B cell (primary cell): Measurements from ENCODE around the gene RFX3. TPM values are rescaled to one million over a fixed set of nuclear protein-coding genes. Genes with fewer than 3 reads are reported as not detected.

ENCODE experiments used
- ATAC-seq: fragments of 200-7000 bp; cut with Tn5 transposase; one replicate; pipeline ENCODE4 v1.10.0; 2021; ENCODE audit warnings: low read depth, mild to moderate bottlenecking, moderate number of reproducible peaks, moderate library complexity
- CTCF ChIA-PET: fragments of 350-600 bp; sonication (Branson Sonifier 250); formaldehyde crosslinking; loops from one replicate; lab custom pipeline; 2021; ENCODE audit warnings: antibody characterized with exemption, inconsistent platforms; lab: Charles Lee
- POLR2A ChIA-PET: fragments of 350-600 bp; sonication (Branson Sonifier 250); formaldehyde crosslinking; loops from one replicate; lab custom pipeline; 2021; ENCODE audit warnings: antibody characterized with exemption; lab: Charles Lee
- DNase-seq: peaks from one replicate; pipeline ENCODE4 v3.0.0; 2013
- H2AFZ ChIP-seq: 2 replicates; pipeline ENCODE4 v1.6.1; 2012; ENCODE audit warnings: mild to moderate bottlenecking, low read depth, low read length; ENCODE audit not compliant: insufficient read depth, poor library complexity, severe bottlenecking
- H3K27ac ChIP-seq, 2 donors: 1 replicate in 1 of 2; 2 replicates in 1 of 2; pipeline ENCODE4 v1.5.1; 2012 to 2013; ENCODE audit warnings: low read length in 2 of 2, mild to moderate bottlenecking in 2 of 2, moderate library complexity in 1 of 2
- H3K27me3 ChIP-seq, 4 experiments: fragments of 200-600 bp in 1 of 4; sonication (generic) in 1 of 4; replicated peaks in 1 of 4; 1 replicate in 2 of 4; 2 replicates in 2 of 4; pipeline versions ENCODE4 v1.6.1 to v1.7.0; 2013 to 2016; ENCODE audit warnings: low read length in 3 of 4, mild to moderate bottlenecking in 2 of 4, mixed read lengths in 1 of 4, moderate library complexity in 1 of 4; ENCODE audit not compliant: insufficient read depth in 4 of 4, control insufficient read depth in 3 of 4; ENCODE audit errors: control extremely low read depth in 1 of 4
- H3K36me3 ChIP-seq, 2 experiments: replicated peaks in 1 of 2; 1 replicate in 1 of 2; 2 replicates in 1 of 2; pipeline versions ENCODE4 v1.6.1 to v1.7.1; 2013; ENCODE audit warnings: low read length in 1 of 2; ENCODE audit not compliant: insufficient read depth in 2 of 2, control insufficient read depth in 1 of 2; ENCODE audit errors: control extremely low read depth in 1 of 2, extremely low read depth in 1 of 2
- H3K4me1 ChIP-seq, 2 donors: fragments of 200-600 bp in 1 of 2; sonication (generic) in 1 of 2; 1 replicate in 1 of 2; 2 replicates in 1 of 2; pipeline versions ENCODE4 v1.5.1 to v1.6.1; 2013 to 2017; ENCODE audit warnings: low read length in 2 of 2; ENCODE audit not compliant: control insufficient read depth in 2 of 2, insufficient read depth in 2 of 2
- H3K4me2 ChIP-seq: replicated peaks from 2 replicates; pipeline ENCODE3; 2012; ENCODE audit warnings: mild to moderate bottlenecking, low read depth, low read length; ENCODE audit not compliant: poor library complexity, severe bottlenecking
- H3K4me3 ChIP-seq, 5 experiments: fragments of 200-600 bp in 1 of 5; sonication (generic) in 1 of 5; 1 replicate in 3 of 5; 2 replicates in 2 of 5; pipeline versions ENCODE4 v1.5.1 to v1.7.0; 2011 to 2016; ENCODE audit warnings: low read length in 4 of 5, mild to moderate bottlenecking in 4 of 5, low read depth in 2 of 5, control low read depth in 1 of 5, moderate library complexity in 1 of 5; ENCODE audit not compliant: insufficient read depth in 1 of 5; ENCODE audit errors: control extremely low read depth in 1 of 5, extremely low read depth in 1 of 5
- H3K79me2 ChIP-seq: fragments of 200-600 bp; sonication (generic); one replicate; pipeline ENCODE4 v1.6.0; 2016; ENCODE audit warnings: low read length; ENCODE audit not compliant: control insufficient read depth, insufficient read depth
- H3K9ac ChIP-seq: fragments of 200-600 bp; sonication (generic); 2 replicates; pipeline ENCODE4 v1.6.1; 2017; ENCODE audit warnings: mild to moderate bottlenecking, low read length, moderate library complexity
- H3K9me3 ChIP-seq, 3 donors: one replicate each; pipeline versions ENCODE4 v1.6.1 to v1.7.1; 2013; ENCODE audit warnings: low read length in 2 of 3; ENCODE audit not compliant: control insufficient read depth in 2 of 3, insufficient read depth in 1 of 3; ENCODE audit errors: control extremely low read depth in 1 of 3
- H4K20me1 ChIP-seq: 2 replicates; pipeline ENCODE4 v1.6.0; 2012; ENCODE audit warnings: mild to moderate bottlenecking, low read length; ENCODE audit not compliant: insufficient read depth, control insufficient read depth, poor library complexity, severe bottlenecking
- H3K27ac Mint-ChIP-seq: one replicate; pipeline ENCODE4 v1.8.0; 2021; ENCODE audit warnings: mixed read lengths
- H3K27me3 Mint-ChIP-seq: one replicate; pipeline ENCODE4 v1.8.0; 2021; ENCODE audit warnings: mixed read lengths
- H3K4me1 Mint-ChIP-seq: one replicate; pipeline ENCODE4 v1.8.0; 2021; ENCODE audit warnings: mixed read lengths
- H3K4me3 Mint-ChIP-seq: one replicate; pipeline ENCODE4 v1.8.0; 2021; ENCODE audit warnings: mixed read lengths
- H3K9me3 Mint-ChIP-seq: one replicate; pipeline ENCODE4 v1.8.0; 2022; ENCODE audit warnings: mixed read lengths; ENCODE audit not compliant: insufficient read depth
- EZH2 ChIP-seq: IDR thresholded peaks from 2 replicates; pipeline ENCODE4 v1.6.1; 2012; ENCODE audit warnings: borderline replicate concordance, low read depth, mild to moderate bottlenecking, moderate library complexity, low read length; ENCODE audit not compliant: insufficient read depth, poor library complexity, severe bottlenecking
- WGBS: methylation state at CpG from one replicate; pipeline ENCODE4 v1.1.5; 2013; ENCODE audit warnings: missing lambda C conversion rate; ENCODE audit not compliant: insufficient coverage; 5-methylcytosine and 5-hydroxymethylcytosine counted together
- intact Hi-C: fragments of 100-400 bp; cut with micrococcal nuclease; formaldehyde crosslinking; loops from one replicate; pipeline ENCODE4 v1.10.0; 2022
- polyA plus RNA-seq: library from polyadenylated mRNA; depleted of rRNA; stranded (reverse); fragments of >200 nt; gene quantifications from 2 replicates; pipeline ENCODE4 v1.2.3, GENCODE V29; 2012
- total RNA-seq, 2 donors: library from RNA; stranded (reverse); fragments of 120-200 nt in 1 of 2; gene quantifications; 1 replicate in 1 of 2; 2 replicates in 1 of 2; pipeline versions ENCODE4 v1.2.3 to v1.2.4, GENCODE V29; 2013 to 2022
- TF ChIP-seq, protein P1 (sequence below): fragments of 200-600 bp; IDR thresholded peaks from one replicate; pipeline ENCODE4 v1.8.0; 2022; ENCODE audit warnings: antibody characterized with exemption, mild to moderate bottlenecking

Gene RFX3
- total and polyA plus RNA-seq, 2 donors (not counting 1 experiment from before 2014, with no cell fraction given), result 6.1 to 39.1 TPM

GRCh38 chr9:3502560-3503398 lies 23.0 kb downstream of the RFX3 start:
- Histone ChIP-seq H3K4me2 (no peak overlapping the region), H3K27ac (no peak overlapping the region), H2AFZ (no peak overlapping the region), H3K4me3 (no peak overlapping the region), H3K79me2 (peaks cover 3% of the 10 kb centered on the region), H3K36me3 (no peaks in the 10 kb centered on the region), H3K4me1 (peaks cover 3 to 5% of the 10 kb centered on the region in 2 donors), H3K9ac (no peak overlapping the region), H3K9me3 (no peaks in the 10 kb centered on the region), H4K20me1 (no peaks in the 10 kb centered on the region), H3K27me3 (no peaks in the 10 kb centered on the region)
- Mint-ChIP-seq H3K4me1 (peaks cover 26% of the 10 kb centered on the region), H3K4me3 (no peak overlapping the region), H3K27ac (no peak overlapping the region), H3K27me3 (no peaks in the 10 kb centered on the region), H3K9me3 (no peaks in the 10 kb centered on the region)
- 100% methylated on average over 1 of the region's 6 CpGs for WGBS
- TF ChIP-seq EZH2, result no peak
- TF ChIP-seq, protein P1, sequence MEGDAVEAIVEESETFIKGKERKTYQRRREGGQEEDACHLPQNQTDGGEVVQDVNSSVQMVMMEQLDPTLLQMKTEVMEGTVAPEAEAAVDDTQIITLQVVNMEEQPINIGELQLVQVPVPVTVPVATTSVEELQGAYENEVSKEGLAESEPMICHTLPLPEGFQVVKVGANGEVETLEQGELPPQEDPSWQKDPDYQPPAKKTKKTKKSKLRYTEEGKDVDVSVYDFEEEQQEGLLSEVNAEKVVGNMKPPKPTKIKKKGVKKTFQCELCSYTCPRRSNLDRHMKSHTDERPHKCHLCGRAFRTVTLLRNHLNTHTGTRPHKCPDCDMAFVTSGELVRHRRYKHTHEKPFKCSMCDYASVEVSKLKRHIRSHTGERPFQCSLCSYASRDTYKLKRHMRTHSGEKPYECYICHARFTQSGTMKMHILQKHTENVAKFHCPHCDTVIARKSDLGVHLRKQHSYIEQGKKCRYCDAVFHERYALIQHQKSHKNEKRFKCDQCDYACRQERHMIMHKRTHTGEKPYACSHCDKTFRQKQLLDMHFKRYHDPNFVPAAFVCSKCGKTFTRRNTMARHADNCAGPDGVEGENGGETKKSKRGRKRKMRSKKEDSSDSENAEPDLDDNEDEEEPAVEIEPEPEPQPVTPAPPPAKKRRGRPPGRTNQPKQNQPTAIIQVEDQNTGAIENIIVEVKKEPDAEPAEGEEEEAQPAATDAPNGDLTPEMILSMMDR, result no peak
- ATAC-seq, result no peak
- ChIA-PET CTCF (no interaction called here), POLR2A (no interaction called here)
- intact Hi-C loops, result no loop called here
- DNase-seq, result no peak

- ChIA-PET CTCF (no interaction called here), POLR2A (no interaction called here)
- Mint-ChIP-seq H3K4me3 (no peak overlapping the region), H3K9me3 (no peaks in the 10 kb centered on the region), H3K4me1 (peaks cover 18% of the 10 kb centered on the region), H3K27me3 (no peaks in the 10 kb centered on the region), H3K27ac (no peak overlapping the region)
- WGBS, result 100% methylated on average over 1 of the region's 4 CpGs
- Histone ChIP-seq H3K9me3 (no peaks in the 10 kb centered on the region), H3K4me1 (no peaks in the 10 kb centered on the region), H4K20me1 (no peaks in the 10 kb centered on the region), H2AFZ (no peak overlapping the region), H3K27me3 (no peaks in the 10 kb centered on the region), H3K79me2 (peaks cover 3% of the 10 kb centered on the region), H3K4me3 (no peak overlapping the region), H3K27ac (peak overlapping the region in 1 of 2 donors; percentile 52), H3K9ac (no peak overlapping the region), H3K36me3 (no peaks in the 10 kb centered on the region), H3K4me2 (no peak overlapping the region)
- DNase-seq, result no peak
- ATAC-seq, result no peak
- intact Hi-C loops, result no loop called here
- TF ChIP-seq, protein P1, result no peak
- TF ChIP-seq EZH2, result no peak
Observed at GRCh38 chr9:3500044-3500443, 25.8 kb downstream of the RFX3 start.
